Loucy (cell line): ENCODE measurements around the gene PDE8A.

Experiments
- H2AFZ ChIP-seq: fragments of 200-600 bp; sonication (generic); 2 replicates; pipeline ENCODE4 v1.6.0; 2016; ENCODE audit warnings: antibody characterized with exemption, mild to moderate bottlenecking, low read length, moderate library complexity
- H3F3A ChIP-seq: fragments of 200-600 bp; 2 replicates; pipeline ENCODE4 v1.6.0; 2016; ENCODE audit warnings: antibody characterized with exemption, low read depth, mild to moderate bottlenecking
- H3K27me3 ChIP-seq: fragments of 200-600 bp; sonication (generic); 2 replicates; pipeline ENCODE4 v1.6.1; 2014; ENCODE audit warnings: low read length, mild to moderate bottlenecking; ENCODE audit not compliant: insufficient read depth, poor library complexity, severe bottlenecking
- H3K36me3 ChIP-seq: fragments of 200-600 bp; sonication (generic); 2 replicates; pipeline ENCODE4 v1.6.1; 2016; ENCODE audit warnings: low read length; ENCODE audit not compliant: insufficient read depth
- H3K4me1 ChIP-seq: fragments of 200-600 bp; sonication (generic); 2 replicates; pipeline ENCODE4 v1.5.1; 2014; ENCODE audit warnings: low read length, mild to moderate bottlenecking; ENCODE audit not compliant: insufficient read depth, poor library complexity, severe bottlenecking
- H3K4me2 ChIP-seq: fragments of 200-600 bp; sonication (generic); 2 replicates; pipeline ENCODE4 v1.6.0; 2014; ENCODE audit warnings: antibody characterized with exemption, low read length, low read depth, mild to moderate bottlenecking; ENCODE audit not compliant: poor library complexity, severe bottlenecking
- H3K4me3 ChIP-seq: fragments of 200-600 bp; sonication (generic); 2 replicates; pipeline ENCODE4 v1.5.1; 2014; ENCODE audit warnings: low read length, mild to moderate bottlenecking, mixed read lengths; ENCODE audit not compliant: poor library complexity, severe bottlenecking
- H3K79me2 ChIP-seq: fragments of 200-600 bp; sonication (generic); 2 replicates; pipeline ENCODE4 v1.6.1; 2014; ENCODE audit warnings: low read length; ENCODE audit not compliant: insufficient read depth
- H3K9ac ChIP-seq: fragments of 200-600 bp; sonication (generic); 2 replicates; pipeline ENCODE4 v1.6.0; 2014; ENCODE audit warnings: mild to moderate bottlenecking, low read depth, low read length, moderate library complexity; ENCODE audit not compliant: poor library complexity, severe bottlenecking
- H3K9me2 ChIP-seq: fragments of 200-600 bp; sonication (generic); replicated peaks from 2 replicates; pipeline ENCODE4 v1.6.1; 2016; ENCODE audit warnings: low read depth, low read length, mixed read lengths
- H3K9me3 ChIP-seq: fragments of 200-600 bp; sonication (generic); 2 replicates; pipeline ENCODE4 v1.6.1; 2014; ENCODE audit warnings: mild to moderate bottlenecking, antibody characterized with exemption, low read length, low read depth; ENCODE audit not compliant: insufficient read depth
- H4K20me1 ChIP-seq: fragments of 200-600 bp; sonication (generic); 2 replicates; pipeline ENCODE4 v1.6.0; 2014; ENCODE audit warnings: antibody characterized with exemption, low read length, mild to moderate bottlenecking; ENCODE audit not compliant: insufficient read depth, poor library complexity, severe bottlenecking
- EZH2phosphoT487 ChIP-seq: fragments of 200-600 bp; IDR thresholded peaks from 2 replicates; pipeline ENCODE4 v1.6.1; 2018; ENCODE audit warnings: antibody characterized with exemption, mild to moderate bottlenecking, moderate library complexity, borderline replicate concordance
- TF ChIP-seq, protein P1 (sequence below): fragments of 200-600 bp; sonication (generic); conservative IDR thresholded peaks from 2 replicates; pipeline ENCODE4 v1.5.1; 2014; ENCODE audit warnings: mild to moderate bottlenecking, antibody characterized with exemption, low read length

Gene PDE8A

DNA sequence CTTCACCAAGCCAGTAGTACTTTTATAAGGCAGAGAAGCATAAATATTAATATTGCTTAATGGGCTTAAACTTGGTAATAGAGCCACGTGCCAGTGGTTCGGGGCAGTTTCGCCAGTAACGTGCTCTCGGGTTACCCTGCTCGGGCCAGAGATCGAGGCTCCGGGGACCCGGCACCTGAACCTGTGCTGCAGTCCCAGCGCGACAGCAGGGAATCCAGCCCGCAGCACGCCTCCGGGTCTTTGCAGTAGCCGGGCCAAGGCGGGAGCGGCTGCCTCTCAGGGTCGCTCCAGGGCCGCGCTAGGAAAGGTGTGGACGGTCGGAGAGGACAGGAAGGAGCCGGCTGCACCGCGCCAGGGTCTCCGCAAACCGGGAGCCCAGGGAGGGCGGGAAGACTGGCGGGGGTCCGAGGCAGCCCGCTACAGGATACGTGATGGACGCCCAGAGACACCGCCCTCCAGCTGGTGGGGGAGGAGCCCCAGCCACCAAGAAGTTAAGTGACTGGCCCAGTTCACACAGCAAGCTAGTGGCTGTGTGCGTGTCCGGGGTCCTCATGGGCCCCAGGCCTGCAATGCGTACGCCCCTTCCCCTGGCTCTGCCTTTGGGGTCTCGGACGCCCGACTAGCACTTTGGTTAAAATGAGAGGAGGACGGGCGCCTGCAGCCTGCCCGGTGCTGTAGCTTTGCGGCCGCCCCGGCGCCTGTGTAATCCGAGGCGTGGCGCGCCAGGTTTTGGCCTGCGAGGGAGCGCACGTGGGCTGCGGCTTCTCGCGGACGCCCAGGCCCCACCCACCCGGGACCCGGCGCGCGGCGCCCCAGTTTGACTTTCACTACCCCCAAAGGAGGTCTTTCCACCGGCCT lies 1.2 kb upstream of the PDE8A start:
- Histone ChIP-seq H3K36me3 (no peaks in the 10 kb centered on the region), H3K9me2 (no peaks in the 10 kb centered on the region), H3K27me3 (no peaks in the 10 kb centered on the region), H3K4me1 (peaks cover 34% of the 10 kb centered on the region), H3K79me2 (peaks cover 38% of the 10 kb centered on the region), H2AFZ (peak overlapping the region; percentile 89), H3K4me3 (peak overlapping the region; percentile 79), H3F3A (peaks cover 7% of the 10 kb centered on the region; the same call in 1 of the 2 replicates), H3K4me2 (peak overlapping the region; percentile 72), H3K9ac (peak overlapping the region; percentile 75), H4K20me1 (peaks cover 17% of the 10 kb centered on the region), H3K9me3 (no peaks in the 10 kb centered on the region)
- no peak for TF ChIP-seq EZH2phosphoT487
- TF ChIP-seq, protein P1, sequence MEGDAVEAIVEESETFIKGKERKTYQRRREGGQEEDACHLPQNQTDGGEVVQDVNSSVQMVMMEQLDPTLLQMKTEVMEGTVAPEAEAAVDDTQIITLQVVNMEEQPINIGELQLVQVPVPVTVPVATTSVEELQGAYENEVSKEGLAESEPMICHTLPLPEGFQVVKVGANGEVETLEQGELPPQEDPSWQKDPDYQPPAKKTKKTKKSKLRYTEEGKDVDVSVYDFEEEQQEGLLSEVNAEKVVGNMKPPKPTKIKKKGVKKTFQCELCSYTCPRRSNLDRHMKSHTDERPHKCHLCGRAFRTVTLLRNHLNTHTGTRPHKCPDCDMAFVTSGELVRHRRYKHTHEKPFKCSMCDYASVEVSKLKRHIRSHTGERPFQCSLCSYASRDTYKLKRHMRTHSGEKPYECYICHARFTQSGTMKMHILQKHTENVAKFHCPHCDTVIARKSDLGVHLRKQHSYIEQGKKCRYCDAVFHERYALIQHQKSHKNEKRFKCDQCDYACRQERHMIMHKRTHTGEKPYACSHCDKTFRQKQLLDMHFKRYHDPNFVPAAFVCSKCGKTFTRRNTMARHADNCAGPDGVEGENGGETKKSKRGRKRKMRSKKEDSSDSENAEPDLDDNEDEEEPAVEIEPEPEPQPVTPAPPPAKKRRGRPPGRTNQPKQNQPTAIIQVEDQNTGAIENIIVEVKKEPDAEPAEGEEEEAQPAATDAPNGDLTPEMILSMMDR, result no peak

DNA sequence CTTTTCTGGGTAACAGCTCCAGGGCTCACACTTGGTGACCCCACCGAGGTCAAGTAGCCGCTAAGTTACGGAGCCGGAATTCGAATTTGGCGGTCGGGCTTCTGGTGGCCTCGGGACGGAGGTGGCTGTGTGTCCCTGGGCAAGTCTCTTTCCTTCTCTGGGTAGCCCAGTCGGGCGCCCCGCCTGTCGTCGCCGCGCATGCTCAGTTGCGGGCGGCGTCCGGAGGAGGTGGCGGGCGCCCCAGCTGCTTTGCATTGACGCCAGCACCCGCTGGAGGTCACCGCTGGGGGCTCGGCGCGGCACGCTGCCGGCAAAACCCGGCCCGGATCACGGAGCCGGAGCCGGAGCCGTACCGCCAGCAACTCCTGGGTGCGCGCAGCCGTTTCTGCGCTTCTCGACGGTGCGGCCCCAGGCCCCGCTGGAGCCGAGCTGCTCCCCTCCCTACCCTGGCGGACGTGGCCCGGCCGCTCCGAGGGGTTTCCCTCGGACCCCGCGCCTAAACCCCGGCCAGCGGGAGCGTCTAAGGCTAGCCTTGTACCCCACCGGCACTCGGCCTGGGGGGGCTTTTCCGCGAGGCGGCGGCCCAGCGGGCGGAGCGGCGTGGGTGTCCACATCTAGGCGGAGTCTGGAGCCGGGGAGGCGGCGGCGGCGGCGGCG lies 474 bp upstream of the PDE8A start:
- Histone ChIP-seq H3K4me3 (peak overlapping the region; percentile 79), H2AFZ (peak overlapping the region; percentile 92), H4K20me1 (peaks cover 19% of the 10 kb centered on the region), H3K36me3 (no peaks in the 10 kb centered on the region), H3K9ac (peak overlapping the region; percentile 75), H3F3A (peaks cover 7% of the 10 kb centered on the region; the same call in 1 of the 2 replicates), H3K4me2 (peak overlapping the region; percentile 72), H3K4me1 (peaks cover 36% of the 10 kb centered on the region), H3K79me2 (peaks cover 45% of the 10 kb centered on the region), H3K27me3 (no peaks in the 10 kb centered on the region), H3K9me3 (no peaks in the 10 kb centered on the region), H3K9me2 (no peaks in the 10 kb centered on the region)
- TF ChIP-seq, protein P1, result no peak
- no peak for TF ChIP-seq EZH2phosphoT487

DNA sequence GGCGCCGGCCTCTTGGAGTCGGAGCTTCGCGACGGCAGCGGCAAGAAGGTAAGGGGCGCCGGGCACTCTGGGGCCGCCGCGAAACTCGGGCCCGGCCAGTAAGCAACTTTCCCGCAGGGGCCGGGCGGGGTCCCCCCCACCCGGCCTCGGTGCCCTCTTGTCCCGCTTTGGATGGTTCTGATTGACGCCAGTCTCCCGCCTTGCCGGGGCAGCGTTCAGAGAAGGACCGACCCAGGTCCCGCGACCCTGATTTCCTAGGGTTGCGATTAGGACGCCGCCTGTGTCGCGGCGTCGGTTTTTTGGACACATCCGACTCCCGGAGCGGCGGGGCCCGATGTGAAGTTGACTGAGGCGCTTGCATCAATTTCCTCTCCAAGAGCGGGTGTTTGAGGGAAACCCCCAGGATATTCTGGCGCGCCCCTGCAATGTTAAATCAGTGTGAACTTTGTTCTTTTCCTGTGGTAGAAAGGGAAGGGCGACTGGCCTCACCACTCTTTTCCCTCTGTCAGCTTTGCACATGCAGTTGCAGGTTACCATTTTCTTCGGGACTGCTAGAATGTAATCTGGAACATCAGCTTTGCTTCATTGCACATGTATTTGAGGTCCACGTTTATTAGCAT lies 755 bp downstream of the PDE8A start:
- TF ChIP-seq, protein P1, result no peak
- no peak for TF ChIP-seq EZH2phosphoT487
- no peak overlapping the region for H2AFZ ChIP-seq
- H3F3A ChIP-seq, result peaks cover 7% of the 10 kb centered on the region; the same call in 1 of the 2 replicates
- no peaks in the 10 kb centered on the region for H3K36me3 ChIP-seq
- H4K20me1 ChIP-seq, result peaks cover 19% of the 10 kb centered on the region
- H3K4me2 ChIP-seq, result peak overlapping the region; percentile 81
- H3K4me3 ChIP-seq, result peak overlapping the region; percentile 79
- no peaks in the 10 kb centered on the region for H3K9me2 ChIP-seq
- H3K9me3 ChIP-seq, result no peaks in the 10 kb centered on the region
- H3K79me2 ChIP-seq, result peaks cover 56% of the 10 kb centered on the region
- H3K9ac ChIP-seq, result peak overlapping the region; percentile 35
- no peaks in the 10 kb centered on the region for H3K27me3 ChIP-seq
- peaks cover 43% of the 10 kb centered on the region for H3K4me1 ChIP-seq
